ENCODE data around the gene FGFR2.

The FGFR2 gene

GRCh38 chr10:121462281-121462680 is 136.0 kb downstream of the FGFR2 start:
- Histone ChIP-seq H3K27me3 (ENCODE audit: insufficient read depth, low read length) (no peaks in the 10 kb centered on the region), H3K36me3 (ENCODE audit: insufficient read depth, low read length) (no peaks in the 10 kb centered on the region), H3K27ac (ENCODE audit: low read depth, low read length) (no peak overlapping the region), H2AFZ (ENCODE audit: low read length, unreplicated experiment) (no peak overlapping the region), H3K4me3 (ENCODE audit: low read depth, low read length) (no peak overlapping the region), H3K4me1 (ENCODE audit: control insufficient read depth, insufficient read depth, low read length, unreplicated experiment) (no peaks in the 10 kb centered on the region), H3K79me2 (ENCODE audit: control insufficient read depth, insufficient read depth, low read length, unreplicated experiment) (no peaks in the 10 kb centered on the region)

DNA sequence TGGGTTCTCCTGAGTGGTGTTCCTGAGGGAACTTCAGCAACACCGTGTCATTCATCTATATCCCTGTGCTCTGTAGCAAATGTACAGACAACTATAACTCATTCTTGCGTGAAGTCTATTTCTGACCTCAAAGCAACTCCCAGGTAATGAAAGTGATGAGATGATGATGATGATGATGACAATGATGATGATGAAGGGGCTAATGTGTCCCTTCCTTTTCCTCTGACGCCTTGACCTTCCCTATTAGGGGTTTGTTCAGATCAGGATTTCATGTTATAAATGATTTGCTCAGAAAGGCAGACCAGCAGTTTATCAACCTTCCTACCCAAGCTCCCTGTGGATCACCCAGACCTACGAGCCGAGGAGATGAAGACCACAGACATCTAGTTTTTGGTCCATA is 136.9 kb downstream of the FGFR2 start:
- Histone ChIP-seq H3K4me1 (ENCODE audit: control insufficient read depth, insufficient read depth, low read length, unreplicated experiment) (no peaks in the 10 kb centered on the region), H3K27me3 (ENCODE audit: insufficient read depth, low read length) (no peaks in the 10 kb centered on the region), H3K4me3 (ENCODE audit: low read depth, low read length) (no peak overlapping the region), H3K27ac (ENCODE audit: low read depth, low read length) (no peak overlapping the region), H3K36me3 (ENCODE audit: insufficient read depth, low read length) (no peaks in the 10 kb centered on the region), H3K79me2 (ENCODE audit: control insufficient read depth, insufficient read depth, low read length, unreplicated experiment) (no peaks in the 10 kb centered on the region), H2AFZ (ENCODE audit: low read length, unreplicated experiment) (no peak overlapping the region)

DNA sequence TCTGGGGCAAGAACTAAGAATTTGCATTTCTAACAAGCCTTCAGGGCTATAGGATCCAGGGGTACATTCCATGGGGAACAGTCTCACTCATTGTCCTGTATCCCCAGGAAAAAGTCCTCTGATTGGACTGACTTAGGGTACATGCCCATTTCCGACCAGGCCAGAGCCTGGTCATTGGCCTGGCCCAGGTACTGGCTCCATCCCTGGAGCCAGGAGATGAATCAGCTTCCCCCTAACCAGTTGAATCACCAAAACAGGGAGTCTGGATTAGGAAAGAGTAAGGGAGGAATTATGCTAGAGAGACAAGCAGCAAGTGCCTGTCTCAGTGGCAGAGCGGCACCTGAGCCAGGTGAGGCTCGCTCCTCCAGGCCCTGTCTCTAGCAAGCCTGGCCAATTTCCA is 137.5 kb downstream of the FGFR2 start:
- no peaks in the 10 kb centered on the region for H3K79me2 ChIP-seq (ENCODE audit: control insufficient read depth, insufficient read depth, low read length, unreplicated experiment)
- H3K27me3 ChIP-seq (ENCODE audit: insufficient read depth, low read length), result no peaks in the 10 kb centered on the region
- H3K27ac ChIP-seq (ENCODE audit: low read depth, low read length), result no peak overlapping the region
- H3K36me3 ChIP-seq (ENCODE audit: insufficient read depth, low read length), result no peaks in the 10 kb centered on the region
- H2AFZ ChIP-seq (ENCODE audit: low read length, unreplicated experiment), result no peak overlapping the region
- no peak overlapping the region for H3K4me3 ChIP-seq (ENCODE audit: low read depth, low read length)
- H3K4me1 ChIP-seq (ENCODE audit: control insufficient read depth, insufficient read depth, low read length, unreplicated experiment), result no peaks in the 10 kb centered on the region

DNA sequence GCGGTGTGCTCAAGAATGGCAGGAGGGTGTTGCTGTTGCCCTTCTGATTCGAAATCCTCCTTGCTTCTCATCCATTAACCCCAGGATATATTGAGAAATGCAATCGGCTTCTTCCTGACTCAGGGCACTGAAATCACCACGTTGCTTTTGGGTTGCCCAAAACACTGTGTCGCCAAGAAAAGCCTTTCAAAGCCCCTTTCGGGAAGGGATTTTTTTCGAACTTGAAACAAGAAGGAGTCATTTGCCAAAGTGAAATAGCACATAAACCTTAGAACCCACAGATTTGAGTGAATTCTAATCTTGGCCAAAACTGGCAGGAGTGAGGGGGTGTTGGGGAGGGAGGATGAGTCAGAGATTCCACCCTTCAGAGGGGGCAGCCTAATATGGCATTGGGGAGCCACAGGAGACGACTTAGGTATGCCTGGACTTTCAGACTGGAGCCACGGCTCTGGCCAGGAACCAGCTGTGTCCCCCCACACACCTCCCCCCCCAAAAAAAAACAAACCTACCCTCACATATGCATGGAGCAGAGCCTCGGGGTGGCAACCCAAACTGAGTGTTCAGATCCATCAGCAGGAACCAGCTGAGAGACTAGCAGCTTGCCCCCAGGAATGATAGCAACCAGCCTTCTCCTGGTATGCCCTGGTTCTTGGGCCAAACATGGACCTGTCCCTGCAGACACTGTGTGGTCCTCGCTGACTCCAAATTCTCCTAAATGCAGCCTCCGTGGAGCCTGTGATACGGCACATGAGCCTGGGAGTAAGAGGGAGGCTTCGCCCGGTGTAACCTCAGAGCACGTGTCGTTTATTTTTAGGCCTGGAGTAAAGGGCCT is 138.4 kb downstream of the FGFR2 start:
- Histone ChIP-seq H3K79me2 (ENCODE audit: control insufficient read depth, insufficient read depth, low read length, unreplicated experiment) (no peaks in the 10 kb centered on the region), H3K4me3 (ENCODE audit: low read depth, low read length) (no peak overlapping the region), H2AFZ (ENCODE audit: low read length, unreplicated experiment) (no peak overlapping the region), H3K27me3 (ENCODE audit: insufficient read depth, low read length) (no peaks in the 10 kb centered on the region), H3K36me3 (ENCODE audit: insufficient read depth, low read length) (no peaks in the 10 kb centered on the region), H3K27ac (ENCODE audit: low read depth, low read length) (no peak overlapping the region), H3K4me1 (ENCODE audit: control insufficient read depth, insufficient read depth, low read length, unreplicated experiment) (no peaks in the 10 kb centered on the region)

GRCh38 chr10:121459279-121459621 is 139.0 kb downstream of the FGFR2 start:
- H3K79me2 ChIP-seq (ENCODE audit: control insufficient read depth, insufficient read depth, low read length, unreplicated experiment), result no peaks in the 10 kb centered on the region
- H3K27ac ChIP-seq (ENCODE audit: low read depth, low read length), result no peak overlapping the region
- H3K4me1 ChIP-seq (ENCODE audit: control insufficient read depth, insufficient read depth, low read length, unreplicated experiment), result no peaks in the 10 kb centered on the region
- H3K36me3 ChIP-seq (ENCODE audit: insufficient read depth, low read length), result no peaks in the 10 kb centered on the region
- H3K27me3 ChIP-seq (ENCODE audit: insufficient read depth, low read length), result no peaks in the 10 kb centered on the region
- H2AFZ ChIP-seq (ENCODE audit: low read length, unreplicated experiment), result no peak overlapping the region
- H3K4me3 ChIP-seq (ENCODE audit: low read depth, low read length), result no peak overlapping the region

GRCh38 chr10:121457729-121458128 is 140.5 kb downstream of the FGFR2 start:
- no peaks in the 10 kb centered on the region for H3K79me2 ChIP-seq (ENCODE audit: control insufficient read depth, insufficient read depth, low read length, unreplicated experiment)
- no peaks in the 10 kb centered on the region for H3K36me3 ChIP-seq (ENCODE audit: insufficient read depth, low read length)
- no peaks in the 10 kb centered on the region for H3K27me3 ChIP-seq (ENCODE audit: insufficient read depth, low read length)
- H2AFZ ChIP-seq (ENCODE audit: low read length, unreplicated experiment), result no peak overlapping the region
- H3K4me3 ChIP-seq (ENCODE audit: low read depth, low read length), result no peak overlapping the region
- H3K27ac ChIP-seq (ENCODE audit: low read depth, low read length), result no peak overlapping the region
- no peaks in the 10 kb centered on the region for H3K4me1 ChIP-seq (ENCODE audit: control insufficient read depth, insufficient read depth, low read length, unreplicated experiment)

DNA sequence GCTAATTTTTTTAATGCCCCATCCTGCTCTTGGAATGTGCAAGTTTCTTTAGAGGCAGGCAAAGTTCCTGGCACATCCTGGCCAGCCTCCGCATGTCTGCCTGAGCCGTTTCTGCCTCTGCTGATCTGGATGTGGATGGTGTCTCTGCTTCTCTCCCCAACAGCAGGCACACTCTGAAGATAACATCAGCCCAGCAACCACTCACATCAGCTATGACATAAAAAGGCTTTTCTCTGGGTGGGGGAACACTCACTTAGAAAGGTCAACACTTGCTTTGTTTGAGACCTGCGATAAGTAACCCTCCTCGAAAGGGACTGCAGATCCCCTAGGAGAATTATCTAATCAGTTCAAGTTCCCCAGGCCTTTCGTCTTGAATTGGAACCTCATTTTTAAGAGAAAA is 142.9 kb downstream of the FGFR2 start:
- H3K27ac ChIP-seq (ENCODE audit: low read depth, low read length), result no peak overlapping the region
- H3K79me2 ChIP-seq (ENCODE audit: control insufficient read depth, insufficient read depth, low read length, unreplicated experiment), result no peaks in the 10 kb centered on the region
- no peaks in the 10 kb centered on the region for H3K4me1 ChIP-seq (ENCODE audit: control insufficient read depth, insufficient read depth, low read length, unreplicated experiment)
- H2AFZ ChIP-seq (ENCODE audit: low read length, unreplicated experiment), result no peak overlapping the region
- no peaks in the 10 kb centered on the region for H3K27me3 ChIP-seq (ENCODE audit: insufficient read depth, low read length)
- no peaks in the 10 kb centered on the region for H3K36me3 ChIP-seq (ENCODE audit: insufficient read depth, low read length)
- no peak overlapping the region for H3K4me3 ChIP-seq (ENCODE audit: low read depth, low read length)

DNA sequence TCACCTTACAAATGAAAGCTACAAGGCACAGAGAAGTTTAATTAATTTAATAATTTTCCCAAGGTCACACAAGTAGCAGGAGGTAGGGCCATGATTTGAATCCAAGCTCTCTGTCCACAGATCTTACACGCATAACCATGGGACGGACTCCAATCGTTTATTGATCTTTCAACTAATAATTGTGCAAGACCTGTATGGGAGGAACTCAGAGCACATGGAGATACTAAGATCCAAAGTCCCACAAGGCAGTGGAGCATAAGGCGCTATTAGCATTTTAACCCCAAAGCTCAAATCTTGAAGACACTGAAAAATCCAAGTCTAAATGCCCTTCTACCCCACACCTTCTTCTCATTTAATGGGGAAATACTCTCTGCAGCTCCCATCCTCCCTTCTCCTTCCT is 143.5 kb downstream of the FGFR2 start:
- Histone ChIP-seq H3K27me3 (ENCODE audit: insufficient read depth, low read length) (no peaks in the 10 kb centered on the region), H3K79me2 (ENCODE audit: control insufficient read depth, insufficient read depth, low read length, unreplicated experiment) (no peaks in the 10 kb centered on the region), H3K27ac (ENCODE audit: low read depth, low read length) (no peak overlapping the region), H3K4me3 (ENCODE audit: low read depth, low read length) (no peak overlapping the region), H3K36me3 (ENCODE audit: insufficient read depth, low read length) (no peaks in the 10 kb centered on the region), H2AFZ (ENCODE audit: low read length, unreplicated experiment) (no peak overlapping the region), H3K4me1 (ENCODE audit: control insufficient read depth, insufficient read depth, low read length, unreplicated experiment) (no peaks in the 10 kb centered on the region)

DNA sequence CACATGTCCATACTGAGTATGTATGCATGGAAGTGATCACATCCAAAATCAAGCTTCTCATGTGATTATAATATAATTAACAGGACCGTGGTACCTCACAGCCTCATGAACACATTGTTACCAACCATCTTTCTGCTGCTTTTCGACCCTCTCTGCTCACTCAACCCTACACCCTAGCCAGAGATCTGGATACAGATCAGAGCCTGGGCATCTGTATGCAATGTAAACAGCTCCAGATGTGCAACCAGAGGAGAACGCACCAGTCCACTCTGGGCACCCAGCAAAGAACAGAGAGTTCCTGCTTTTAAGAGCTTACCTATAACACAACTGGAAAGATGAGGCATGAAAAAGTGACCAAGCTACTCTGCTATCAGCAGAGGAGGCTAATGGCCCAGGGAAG is 145.1 kb downstream of the FGFR2 start:
- no peaks in the 10 kb centered on the region for H3K4me1 ChIP-seq (ENCODE audit: control insufficient read depth, insufficient read depth, low read length, unreplicated experiment)
- H3K4me3 ChIP-seq (ENCODE audit: low read depth, low read length), result no peak overlapping the region
- H3K27ac ChIP-seq (ENCODE audit: low read depth, low read length), result no peak overlapping the region
- H2AFZ ChIP-seq (ENCODE audit: low read length, unreplicated experiment), result no peak overlapping the region
- no peaks in the 10 kb centered on the region for H3K79me2 ChIP-seq (ENCODE audit: control insufficient read depth, insufficient read depth, low read length, unreplicated experiment)
- H3K27me3 ChIP-seq (ENCODE audit: insufficient read depth, low read length), result no peaks in the 10 kb centered on the region
- H3K36me3 ChIP-seq (ENCODE audit: insufficient read depth, low read length), result no peaks in the 10 kb centered on the region

GRCh38 chr10:121452581-121452980 is 145.7 kb downstream of the FGFR2 start:
- Histone ChIP-seq H2AFZ (ENCODE audit: low read length, unreplicated experiment) (no peak overlapping the region), H3K79me2 (ENCODE audit: control insufficient read depth, insufficient read depth, low read length, unreplicated experiment) (no peaks in the 10 kb centered on the region), H3K27ac (ENCODE audit: low read depth, low read length) (no peak overlapping the region)

DNA sequence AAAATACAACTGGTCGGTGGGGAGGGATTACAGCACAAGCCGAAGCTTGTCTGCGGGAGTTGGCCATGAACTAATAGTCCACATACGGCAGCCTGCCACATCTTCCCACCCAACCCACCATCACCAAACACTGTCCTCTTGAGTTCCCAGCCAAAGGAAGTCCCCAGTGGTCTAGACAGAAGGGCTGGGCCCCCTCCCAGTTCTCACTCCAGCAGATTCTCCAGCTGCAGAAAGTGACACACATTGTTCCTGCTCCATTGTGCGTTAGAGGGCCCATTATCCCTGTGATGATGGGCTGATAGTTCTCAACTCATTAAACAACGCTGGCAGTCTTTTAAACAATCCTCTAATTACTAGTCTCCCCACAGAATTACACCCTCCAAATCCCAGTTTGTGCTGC is 148.0 kb downstream of the FGFR2 start:
- no peaks in the 10 kb centered on the region for H3K36me3 ChIP-seq (ENCODE audit: insufficient read depth, low read length)
- no peaks in the 10 kb centered on the region for H3K79me2 ChIP-seq (ENCODE audit: control insufficient read depth, insufficient read depth, low read length, unreplicated experiment)
- H3K27ac ChIP-seq (ENCODE audit: low read depth, low read length), result no peak overlapping the region
- H3K27me3 ChIP-seq (ENCODE audit: insufficient read depth, low read length), result no peaks in the 10 kb centered on the region
- H2AFZ ChIP-seq (ENCODE audit: low read length, unreplicated experiment), result no peak overlapping the region
- no peaks in the 10 kb centered on the region for H3K4me1 ChIP-seq (ENCODE audit: control insufficient read depth, insufficient read depth, low read length, unreplicated experiment)
- H3K4me3 ChIP-seq (ENCODE audit: low read depth, low read length), result no peak overlapping the region

More at GRCh38 chr10:121452581-121452980, 145.7 kb downstream of the FGFR2 start:
- Histone ChIP-seq H3K4me3 (ENCODE audit: low read depth, low read length) (no peak overlapping the region), H3K27me3 (ENCODE audit: insufficient read depth, low read length) (no peaks in the 10 kb centered on the region), H3K36me3 (ENCODE audit: insufficient read depth, low read length) (no peaks in the 10 kb centered on the region), H3K4me1 (ENCODE audit: control insufficient read depth, insufficient read depth, low read length, unreplicated experiment) (no peaks in the 10 kb centered on the region)
